A549 (cell line): ENCODE measurements around the gene DSCAM. TPM values are rescaled to one million over a fixed set of nuclear protein-coding genes. Genes with fewer than 3 reads are reported as not detected.

Source experiments
- ATAC-seq, 2 experiments: fragments of 200-7000 bp in 1 of 2; fragments of >200 bp in 1 of 2; cut with Nextera tagmentation in 1 of 2; cut with Tn5 transposase in 1 of 2; 3 replicates each; pipeline versions ENCODE4 v1.8.0 to v1.9.1; 2018 to 2020; ENCODE audit warnings: mild to moderate bottlenecking in 1 of 2, moderate library complexity in 1 of 2
- CTCF ChIA-PET: fragments of 300-600 bp; sonication (Branson Sonifier 250); formaldehyde crosslinking; extraction: SDS; loops from one replicate; lab custom pipeline; 2021; ENCODE audit warnings: antibody characterized with exemption, inconsistent platforms; lab: Yijun Ruan, JAX
- POLR2A ChIA-PET: fragments of 350-600 bp; formaldehyde crosslinking; extraction: SDS; loops from one replicate; lab custom pipeline; 2021; ENCODE audit warnings: antibody characterized with exemption, inconsistent platforms; lab: Yijun Ruan, JAX
- DNase-seq, 2 experiments: peaks; one replicate each; pipeline versions ENCODE4 v3.0.0 to v3.0.0-alpha.2; 2011 to 2016; ENCODE audit warnings: low read depth in 1 of 2, low spot score in 1 of 2
- FAIRE-seq: peaks from 2 replicates; lab custom pipeline; 2011; peaks lifted over from hg19 to GRCh38; lab: Jason Lieb, UNC
- H3K27ac ChIP-seq, 2 experiments: fragments of >200 bp; sonication (Bioruptor Twin); formaldehyde crosslinking; 3 replicates each; pipeline ENCODE4 v1.5.1; 2016 to 2017
- H3K4me1 ChIP-seq: fragments of >200 bp; sonication (Bioruptor Twin); formaldehyde crosslinking; 3 replicates; pipeline ENCODE4 v1.6.1; 2016
- H3K4me2 ChIP-seq: fragments of >200 bp; sonication (Bioruptor Twin); formaldehyde crosslinking; 3 replicates; pipeline ENCODE4 v1.6.1; 2016
- H3K4me3 ChIP-seq: fragments of >200 bp; sonication (Bioruptor Twin); formaldehyde crosslinking; 3 replicates; pipeline ENCODE4 v1.5.1; 2016
- H3K9me3 ChIP-seq: fragments of >200 bp; sonication (Bioruptor Twin); formaldehyde crosslinking; 3 replicates; pipeline ENCODE4 v1.6.1; 2016
- BHLHE40 ChIP-seq: IDR thresholded peaks from 2 replicates; pipeline ENCODE4 v1.6.1; 2012; ENCODE audit warnings: low read depth, low read length, inconsistent platforms
- CEBPB ChIP-seq, 2 experiments: fragments of >200 bp in 1 of 2; sonication (Bioruptor Twin) in 1 of 2; formaldehyde crosslinking in 1 of 2; IDR thresholded peaks; 2 replicates each; pipeline ENCODE4 v1.6.1; 2012 to 2016
- CHD4 ChIP-seq: fragments of 200-600 bp; sonication (generic); IDR thresholded peaks from 2 replicates; pipeline ENCODE4 v1.6.1; 2016; ENCODE audit warnings: antibody characterized with exemption, mild to moderate bottlenecking, borderline replicate concordance
- CTCF ChIP-seq: fragments of >200 bp; sonication (Bioruptor Twin); formaldehyde crosslinking; IDR thresholded peaks from 3 replicates; pipeline ENCODE4 v1.5.1; 2016
- EHF ChIP-seq: fragments of 250-450 bp; sonication (Bioruptor Pico); IDR thresholded peaks from 2 replicates; pipeline ENCODE4 v1.5.0; 2020; ENCODE audit warnings: mild to moderate bottlenecking
- ESRRA ChIP-seq: fragments of 150-350 bp; IDR thresholded peaks from 2 replicates; pipeline ENCODE4 v1.6.1; 2014; ENCODE audit warnings: mild to moderate bottlenecking, low read length, borderline replicate concordance
- FOSB ChIP-seq: fragments of 250-450 bp; sonication (Bioruptor Pico); IDR thresholded peaks from 2 replicates; pipeline ENCODE4 v1.5.0; 2020; ENCODE audit warnings: mild to moderate bottlenecking, moderate library complexity
- FOSL2 ChIP-seq, 2 experiments: fragments of 450-650 bp in 1 of 2; fragments of >200 bp in 1 of 2; sonication (Bioruptor Twin) in 1 of 2; formaldehyde crosslinking; IDR thresholded peaks; 2 replicates each; pipeline versions ENCODE4 v1.5.0 to v1.6.1; 2016 to 2020; ENCODE audit warnings: mild to moderate bottlenecking in 1 of 2, moderate library complexity in 1 of 2
- HES2 ChIP-seq: fragments of >200 bp; sonication (Bioruptor Twin); formaldehyde crosslinking; IDR thresholded peaks from 2 replicates; pipeline ENCODE4 v1.6.1; 2016
- HMGXB4 ChIP-seq: fragments of 250-450 bp; sonication (Bioruptor Pico); IDR thresholded peaks from 2 replicates; pipeline ENCODE4 v1.5.0; 2021; ENCODE audit warnings: mild to moderate bottlenecking, moderate library complexity, borderline replicate concordance
- HOXA7 ChIP-seq: fragments of 250-450 bp; sonication (Bioruptor Pico); IDR thresholded peaks from 2 replicates; pipeline ENCODE4 v1.5.0; 2020; ENCODE audit warnings: mild to moderate bottlenecking, moderate library complexity
- HOXB5 ChIP-seq: fragments of 250-450 bp; sonication (Bioruptor Pico); IDR thresholded peaks from 2 replicates; pipeline ENCODE4 v1.5.0; 2020; ENCODE audit warnings: mild to moderate bottlenecking, moderate library complexity
- JUN ChIP-seq, 2 experiments: fragments of >200 bp; sonication (Bioruptor Twin); formaldehyde crosslinking; IDR thresholded peaks; 2 replicates in 1 of 2; 3 replicates in 1 of 2; pipeline ENCODE4 v1.6.1; 2016 to 2017
- KDM1A ChIP-seq: fragments of 200-600 bp; sonication (generic); IDR thresholded peaks from 2 replicates; pipeline ENCODE4 v1.6.1; 2016; ENCODE audit warnings: low read depth, mild to moderate bottlenecking
- KDM5A ChIP-seq: fragments of 200-600 bp; sonication (generic); IDR thresholded peaks from 2 replicates; pipeline ENCODE4 v1.6.1; 2016; ENCODE audit warnings: antibody characterized with exemption, mild to moderate bottlenecking
- MAX ChIP-seq: IDR thresholded peaks from 2 replicates; pipeline ENCODE4 v1.6.1; 2012
- MAZ ChIP-seq: fragments of 150-350 bp; IDR thresholded peaks from 2 replicates; pipeline ENCODE4 v1.6.1; 2014; ENCODE audit warnings: antibody characterized with exemption, low read depth, low read length, borderline replicate concordance
- PBX3 ChIP-seq: IDR thresholded peaks from 2 replicates; pipeline ENCODE4 v1.6.1; 2012
- PHF8 ChIP-seq: fragments of 200-600 bp; sonication (generic); IDR thresholded peaks from 2 replicates; pipeline ENCODE4 v1.6.1; 2016; ENCODE audit warnings: low read depth, mild to moderate bottlenecking, antibody characterized with exemption, moderate library complexity, borderline replicate concordance
- POLR2AphosphoS2 ChIP-seq: conservative IDR thresholded peaks from 2 replicates; pipeline ENCODE4 v1.6.1; 2012; ENCODE audit warnings: low read length, improper control_type of control experiment, inconsistent platforms
- RAD21 ChIP-seq, 2 experiments: fragments of >200 bp in 1 of 2; sonication (Bioruptor Twin) in 1 of 2; formaldehyde crosslinking in 1 of 2; IDR thresholded peaks in 1 of 2; conservative IDR thresholded peaks in 1 of 2; 2 replicates in 1 of 2; 3 replicates in 1 of 2; pipeline ENCODE4 v1.6.1; 2012 to 2018; ENCODE audit warnings: inconsistent platforms in 1 of 2
- RCOR1 ChIP-seq: fragments of 150-350 bp; IDR thresholded peaks from 2 replicates; pipeline ENCODE4 v1.6.1; 2014; ENCODE audit warnings: antibody characterized with exemption, low read length, low read depth
- TFCP2L1 ChIP-seq: fragments of 250-450 bp; sonication (Bioruptor Pico); IDR thresholded peaks from 2 replicates; pipeline ENCODE4 v1.5.0; 2021; ENCODE audit warnings: mild to moderate bottlenecking
- ZC3H11A ChIP-seq: fragments of 450-650 bp; IDR thresholded peaks from 2 replicates; pipeline ENCODE4 v1.6.1; 2014; ENCODE audit warnings: antibody characterized with exemption, mild to moderate bottlenecking
- ZFP36 ChIP-seq: fragments of 450-650 bp; IDR thresholded peaks from 2 replicates; pipeline ENCODE4 v1.6.1; 2014; ENCODE audit warnings: borderline replicate concordance; ENCODE audit not compliant: partially characterized antibody
- ZNF302 ChIP-seq: fragments of 250-450 bp; sonication (Bioruptor Pico); IDR thresholded peaks from 2 replicates; pipeline ENCODE4 v1.9.0; 2021; ENCODE audit warnings: inconsistent platforms, mild to moderate bottlenecking, moderate library complexity
- WGBS: methylation state at CpG from one replicate; pipeline ENCODE4 v1.1.6; 2017; ENCODE audit errors: missing lambda C conversion rate; 5-methylcytosine and 5-hydroxymethylcytosine counted together
- polyA plus RNA-seq, 4 experiments: library from polyadenylated mRNA; depleted of rRNA in 3 of 4; stranded (reverse); fragments of >200 nt; fragmentation: RNase III in 1 of 4; extraction: RNeasy Plus Mini Kit Qiagen cat#74134 plus additional on column Dnase treatment in 1 of 4; gene quantifications; 2 replicates in 3 of 4; 3 replicates in 1 of 4; pipeline ENCODE4 v1.2.3, GENCODE V29; 2011 to 2017

DSCAM gene
- polyA plus RNA-seq, 2 of the 4 experiments (the other 2 are of a cell fraction) = not detected

GRCh38 chr21:40686526-40686925 lies 160.4 kb downstream of the DSCAM start (continued):
- TF ChIP-seq CHD4 = no peak
- TF ChIP-seq MAZ = no peak
- no peak for TF ChIP-seq POLR2AphosphoS2
- TF ChIP-seq ZFP36 = no peak
- TF ChIP-seq HOXB5 (CRISPR knock-in tag) = no peak
- no peak for TF ChIP-seq BHLHE40
- TF ChIP-seq HOXA7 (CRISPR knock-in tag) = no peak
- TF ChIP-seq ZC3H11A = no peak

GRCh38 chr21:40685141-40685540 lies 161.8 kb downstream of the DSCAM start:
- Histone ChIP-seq H3K9me3 (no peaks in the 10 kb centered on the region), H3K4me3 (no peak overlapping the region), H3K4me1 (no peaks in the 10 kb centered on the region), H3K27ac (no peak overlapping the region), H3K4me2 (no peak overlapping the region)
- no peak for ATAC-seq
- no peak for DNase-seq
- FAIRE-seq = no peak
- no peak for TF ChIP-seq HOXB5 (CRISPR knock-in tag)
- TF ChIP-seq PBX3 = no peak
- no peak for TF ChIP-seq MAX
- no peak for TF ChIP-seq ESRRA
- no peak for TF ChIP-seq POLR2AphosphoS2
- 1% methylated on average over 3 of the region's 3 CpGs for WGBS
- ChIA-PET CTCF (interaction anchor here (0.9 kb wide), 1 partner anchor 9 kb away, joined by 3 read pairs; no protein-coding TSS in a partner anchor), POLR2A (no interaction called here)

- H3K27ac ChIP-seq = no peak overlapping the region
- TF ChIP-seq KDM1A (no peak), CTCF (no peak), FOSB (CRISPR knock-in tag) (no peak), EHF (CRISPR knock-in tag) (no peak), ZC3H11A (no peak), PBX3 (no peak), TFCP2L1 (CRISPR knock-in tag) (no peak), PHF8 (no peak)
- H3K4me2 ChIP-seq = no peak overlapping the region
- ChIA-PET CTCF (no interaction called here), POLR2A (no interaction called here)
- H3K4me1 ChIP-seq = no peaks in the 10 kb centered on the region
- no peaks in the 10 kb centered on the region for H3K9me3 ChIP-seq
- no peak overlapping the region for H3K4me3 ChIP-seq
- no peak for DNase-seq
- WGBS = 36% methylated on average over 2 of the region's 2 CpGs
- ATAC-seq = no peak
- FAIRE-seq = no peak
Measured at GRCh38 chr21:40684726-40685125, 162.2 kb downstream of the DSCAM start.

- WGBS = 24% methylated on average over 5 of the region's 5 CpGs
- FAIRE-seq (no peak), DNase-seq (no peak), ATAC-seq (no peak)
- POLR2A ChIA-PET = no interaction called here
- Histone ChIP-seq H3K4me3 (no peak overlapping the region), H3K4me2 (no peak overlapping the region), H3K9me3 (no peaks in the 10 kb centered on the region), H3K27ac (no peak overlapping the region), H3K4me1 (no peaks in the 10 kb centered on the region)
- CTCF ChIA-PET = no interaction called here
- TF ChIP-seq ZNF302 (CRISPR knock-in tag) (no peak), RAD21 (conservative IDR thresholded peaks at IDR 0.05 in 1 of 2, IDR thresholded peaks at IDR 0.05 in 1 of 2) (no peak), RCOR1 (no peak), KDM5A (no peak), BHLHE40 (no peak), FOSL2 (IDR thresholded peaks at IDR 0.05) (no peak), FOSL2 (CRISPR knock-in tag; IDR thresholded peaks at IDR 0.05) (no peak), JUN (IDR thresholded peaks at IDR 0.05) (no peak), HMGXB4 (CRISPR knock-in tag) (no peak), ESRRA (no peak), EHF (CRISPR knock-in tag) (no peak), HES2 (no peak), FOSB (CRISPR knock-in tag) (no peak), CEBPB (IDR thresholded peaks at IDR 0.05) (no peak)
Measured at GRCh38 chr21:40683349-40683748, 163.6 kb downstream of the DSCAM start.
